WTC11 (cell line): ENCODE results near the gene KCNK7. TPM values are rescaled to one million over a fixed set of nuclear protein-coding genes. Genes with fewer than 3 reads are reported as not detected.
A peak's percentile ranks its signal among the peaks of the same experiment; 100 is the strongest.

ENCODE experiments used
- ATAC-seq: fragments of 200-7000 bp; cut with Tn5 transposase; 2 replicates; pipeline ENCODE4 v1.10.0; 2021; ENCODE audit warnings: mild to moderate bottlenecking, moderate library complexity
- CTCF ChIA-PET: fragments of 300-600 bp; sonication (Branson Sonifier 250); formaldehyde crosslinking; loops from one replicate; lab custom pipeline; 2021; ENCODE audit warnings: antibody characterized with exemption; lab: Charles Lee
- POLR2A ChIA-PET: fragments of 350-600 bp; sonication (Branson Sonifier 250); formaldehyde crosslinking; loops from one replicate; lab custom pipeline; 2021; ENCODE audit warnings: antibody characterized with exemption; lab: Charles Lee
- DNase-seq: peaks from one replicate; pipeline ENCODE4 v3.0.0; 2021; ENCODE audit warnings: low spot score
- H3K27ac Mint-ChIP-seq: 2 replicates; pipeline ENCODE4 v1.8.0; 2021; ENCODE audit warnings: mixed read lengths
- H3K27me3 Mint-ChIP-seq: 2 replicates; pipeline ENCODE4 v1.8.0; 2021; ENCODE audit warnings: low read depth, mild to moderate bottlenecking, moderate library complexity, mixed read lengths
- H3K36me3 Mint-ChIP-seq: 2 replicates; pipeline ENCODE4 v1.8.0; 2021; ENCODE audit warnings: mixed read lengths
- H3K4me1 Mint-ChIP-seq: 2 replicates; pipeline ENCODE4 v1.8.0; 2022; ENCODE audit warnings: mixed read lengths
- H3K4me3 Mint-ChIP-seq: 2 replicates; pipeline ENCODE4 v1.8.0; 2021; ENCODE audit warnings: mild to moderate bottlenecking, moderate library complexity, mixed read lengths
- H3K9me3 Mint-ChIP-seq: 2 replicates; pipeline ENCODE4 v1.8.0; 2021; ENCODE audit warnings: mixed read lengths
- AFF4 ChIP-seq: sonication (generic); formaldehyde crosslinking; IDR thresholded peaks from 2 replicates; pipeline ENCODE4 v1.8.1; 2023; ENCODE audit warnings: mild to moderate bottlenecking, missing genetic modification reagents, borderline replicate concordance
- ATF6 ChIP-seq: sonication (generic); formaldehyde crosslinking; IDR thresholded peaks from 2 replicates; pipeline ENCODE4 v1.8.1; 2023; ENCODE audit warnings: mild to moderate bottlenecking, missing genetic modification reagents
- CREB1 ChIP-seq: sonication (generic); formaldehyde crosslinking; IDR thresholded peaks from 2 replicates; pipeline ENCODE4 v1.8.0; 2023; ENCODE audit warnings: mild to moderate bottlenecking, missing genetic modification reagents
- E2F4 ChIP-seq: sonication (generic); formaldehyde crosslinking; IDR thresholded peaks from 2 replicates; pipeline ENCODE4 v1.8.1; 2022; ENCODE audit warnings: low read depth, mild to moderate bottlenecking, moderate library complexity, missing genetic modification reagents, borderline replicate concordance
- E2F5 ChIP-seq: sonication (generic); formaldehyde crosslinking; IDR thresholded peaks from 2 replicates; pipeline ENCODE4 v1.8.1; 2022; ENCODE audit warnings: mild to moderate bottlenecking, moderate library complexity, missing genetic modification reagents
- FOXK1 ChIP-seq: sonication (generic); formaldehyde crosslinking; IDR thresholded peaks from 2 replicates; pipeline ENCODE4 v1.8.0; 2022; ENCODE audit warnings: mild to moderate bottlenecking, moderate library complexity, missing genetic modification reagents
- GTF2I ChIP-seq: fragments of 250-450 bp; sonication (Bioruptor Pico); conservative IDR thresholded peaks from 2 replicates; pipeline ENCODE4 v1.4.0; 2021; ENCODE audit warnings: mild to moderate bottlenecking
- JAZF1 ChIP-seq: fragments of 250-450 bp; sonication (Bioruptor Pico); IDR thresholded peaks from 2 replicates; pipeline ENCODE4 v1.9.0; 2021; ENCODE audit warnings: moderate library complexity, mild to moderate bottlenecking, inconsistent platforms
- MXD4 ChIP-seq: fragments of 250-450 bp; sonication (Bioruptor Pico); IDR thresholded peaks from 2 replicates; pipeline ENCODE4 v1.8.0; 2021; ENCODE audit warnings: mild to moderate bottlenecking, moderate library complexity, borderline replicate concordance
- NR2C2 ChIP-seq: sonication (generic); formaldehyde crosslinking; IDR thresholded peaks from 2 replicates; pipeline ENCODE4 v1.8.0; 2022; ENCODE audit warnings: mild to moderate bottlenecking, missing genetic modification reagents
- RORB ChIP-seq: fragments of 250-450 bp; sonication (Bioruptor Pico); IDR thresholded peaks from 2 replicates; pipeline ENCODE4 v1.9.0; 2021; ENCODE audit warnings: mild to moderate bottlenecking
- SMAD3 ChIP-seq: sonication (generic); formaldehyde crosslinking; IDR thresholded peaks from 2 replicates; pipeline ENCODE4 v1.8.0; 2022; ENCODE audit warnings: missing genetic modification reagents, mild to moderate bottlenecking, borderline replicate concordance
- TCF7 ChIP-seq: sonication (generic); formaldehyde crosslinking; IDR thresholded peaks from 2 replicates; pipeline ENCODE4 v1.8.0; 2022; ENCODE audit warnings: mild to moderate bottlenecking, low read depth, missing genetic modification reagents, moderate library complexity
- TEAD1 ChIP-seq: sonication (generic); formaldehyde crosslinking; IDR thresholded peaks from 2 replicates; pipeline ENCODE4 v1.8.0; 2022; ENCODE audit warnings: mild to moderate bottlenecking, missing genetic modification reagents
- ZBTB21 ChIP-seq: sonication (generic); formaldehyde crosslinking; IDR thresholded peaks from 2 replicates; pipeline ENCODE4 v1.8.1; 2023; ENCODE audit warnings: mild to moderate bottlenecking, missing genetic modification reagents, borderline replicate concordance
- ZMAT4 ChIP-seq: fragments of 250-450 bp; sonication (Bioruptor Pico); IDR thresholded peaks from 2 replicates; pipeline ENCODE4 v1.9.0; 2021; ENCODE audit warnings: mild to moderate bottlenecking
- ZNF138 ChIP-seq: sonication (generic); formaldehyde crosslinking; conservative IDR thresholded peaks from 2 replicates; pipeline ENCODE4 v1.8.1; 2022; ENCODE audit warnings: mild to moderate bottlenecking, moderate library complexity, missing genetic modification reagents
- ZNF232 ChIP-seq: sonication (generic); formaldehyde crosslinking; IDR thresholded peaks from 2 replicates; pipeline ENCODE4 v1.8.0; 2022; ENCODE audit warnings: mild to moderate bottlenecking, missing genetic modification reagents
- ZNF423 ChIP-seq: fragments of 250-450 bp; sonication (Bioruptor Pico); IDR thresholded peaks from 2 replicates; pipeline ENCODE4 v2.1.2; 2022; ENCODE audit warnings: mild to moderate bottlenecking, moderate library complexity
- ZNF532 ChIP-seq: fragments of 250-450 bp; sonication (Bioruptor Pico); IDR thresholded peaks from 2 replicates; pipeline ENCODE4 v1.9.0; 2021; ENCODE audit warnings: mild to moderate bottlenecking, borderline replicate concordance
- total RNA-seq: library from RNA; stranded (reverse); gene quantifications from 3 replicates; pipeline ENCODE4 v1.2.3, GENCODE V29; 2021

KCNK7 gene
- total RNA-seq, 1 experiment from 2014 or later, result 1.4 TPM

GRCh38 chr11:65621460-65621859 lies 25.9 kb upstream of the KCNK7 start:
- no peak for TF ChIP-seq ZMAT4 (CRISPR knock-in tag)
- no peak for TF ChIP-seq TEAD1 (CRISPR knock-in tag)
- no peak for TF ChIP-seq RORB
- no peak for TF ChIP-seq ZNF232 (CRISPR knock-in tag)
- no peak for TF ChIP-seq GTF2I (CRISPR knock-in tag)
- no peak for TF ChIP-seq E2F5 (CRISPR knock-in tag)
- TF ChIP-seq AFF4 (CRISPR knock-in tag), result no peak
- TF ChIP-seq SMAD3 (CRISPR knock-in tag), result no peak
- no peak for TF ChIP-seq E2F4 (CRISPR knock-in tag)
- no peak for TF ChIP-seq FOXK1 (CRISPR knock-in tag)
- TF ChIP-seq TCF7 (CRISPR knock-in tag), result no peak
- TF ChIP-seq MXD4 (CRISPR knock-in tag), result no peak
- TF ChIP-seq JAZF1 (CRISPR knock-in tag), result no peak
- no peak for TF ChIP-seq ZBTB21
- CTCF ChIA-PET, result no interaction called here
- Mint-ChIP-seq H3K36me3 (peaks cover 25% of the 10 kb centered on the region), H3K4me3 (no peak overlapping the region), H3K27ac (peak overlapping the region; percentile 87; the same call in 1 of the 2 replicates), H3K9me3 (no peaks in the 10 kb centered on the region), H3K4me1 (peaks cover 5% of the 10 kb centered on the region), H3K27me3 (no peaks in the 10 kb centered on the region)
- POLR2A ChIA-PET, result no interaction called here
- ATAC-seq (no peak), DNase-seq (no peak)

- no peak for ATAC-seq
- CTCF ChIA-PET, result no interaction called here
- Mint-ChIP-seq H3K9me3 (no peaks in the 10 kb centered on the region), H3K27me3 (no peaks in the 10 kb centered on the region), H3K4me3 (no peak overlapping the region), H3K4me1 (peaks cover 8% of the 10 kb centered on the region), H3K36me3 (peaks cover 19% of the 10 kb centered on the region), H3K27ac (no peak overlapping the region)
- DNase-seq, result no peak
- POLR2A ChIA-PET, result no interaction called here
- TF ChIP-seq NR2C2, result no peak
These were observed 25.1 kb upstream of the KCNK7 start for GRCh38 chr11:65620666-65621065.

GRCh38 chr11:65619281-65619928 lies 23.8 kb upstream of the KCNK7 start:
- Mint-ChIP-seq H3K27ac (no peak overlapping the region; the same call in 1 of the 2 replicates), H3K4me1 (peaks cover 8% of the 10 kb centered on the region), H3K36me3 (peaks cover 19% of the 10 kb centered on the region), H3K27me3 (no peaks in the 10 kb centered on the region; the same call in 1 of the 2 replicates), H3K9me3 (no peaks in the 10 kb centered on the region), H3K4me3 (no peak overlapping the region)
- DNase-seq, result no peak
- ChIA-PET POLR2A (no interaction called here), CTCF (interaction anchor here (0.8 kb wide), 1 partner anchor 28 kb away, joined by 3 read pairs; no protein-coding TSS in a partner anchor)
- no peak for ATAC-seq
- no peak for TF ChIP-seq ZNF532
- TF ChIP-seq GTF2I (CRISPR knock-in tag), result no peak
- no peak for TF ChIP-seq TEAD1 (CRISPR knock-in tag)
- no peak for TF ChIP-seq ZNF423
- no peak for TF ChIP-seq CREB1 (CRISPR knock-in tag)
- TF ChIP-seq ZNF138, result no peak
- TF ChIP-seq ATF6 (CRISPR knock-in tag), result no peak
